Stimulated activated effector memory CD8-positive, alpha-beta T cell treated with anti-CD3 and anti-CD28 coated beads, Interleukin-12 subunit alpha, Interleukin-12 subunit beta, amount 100 ng/mL, for 72 hours (primary cell): ENCODE data around the gene SIRT2.
A peak's percentile ranks its signal among the peaks of the same experiment; 100 is the strongest.

Experiments used
- ATAC-seq: fragments of 150-1000 bp; cut with Tn5 transposase; 2 replicates; pipeline ENCODE4 v1.10.0; 2021
- DNase-seq, 2 donors: peaks; one replicate each; pipeline ENCODE4 v3.0.0; 2021 to 2022; ENCODE audit warnings: low spot score in 2 of 2
- H3K27ac Mint-ChIP-seq: one replicate; pipeline ENCODE4 v1.8.0; 2022; ENCODE audit warnings: mild to moderate bottlenecking, mixed read lengths
- H3K36me3 Mint-ChIP-seq: one replicate; pipeline ENCODE4 v1.8.0; 2022; ENCODE audit warnings: mild to moderate bottlenecking, mixed read lengths
- H3K4me1 Mint-ChIP-seq: one replicate; pipeline ENCODE4 v1.8.0; 2022; ENCODE audit warnings: mixed read lengths
- H3K4me3 Mint-ChIP-seq: one replicate; pipeline ENCODE4 v1.8.0; 2022; ENCODE audit warnings: mild to moderate bottlenecking, mixed read lengths
- H3K9me3 Mint-ChIP-seq: one replicate; pipeline ENCODE4 v1.8.0; 2022; ENCODE audit warnings: mixed read lengths

Gene SIRT2

DNA sequence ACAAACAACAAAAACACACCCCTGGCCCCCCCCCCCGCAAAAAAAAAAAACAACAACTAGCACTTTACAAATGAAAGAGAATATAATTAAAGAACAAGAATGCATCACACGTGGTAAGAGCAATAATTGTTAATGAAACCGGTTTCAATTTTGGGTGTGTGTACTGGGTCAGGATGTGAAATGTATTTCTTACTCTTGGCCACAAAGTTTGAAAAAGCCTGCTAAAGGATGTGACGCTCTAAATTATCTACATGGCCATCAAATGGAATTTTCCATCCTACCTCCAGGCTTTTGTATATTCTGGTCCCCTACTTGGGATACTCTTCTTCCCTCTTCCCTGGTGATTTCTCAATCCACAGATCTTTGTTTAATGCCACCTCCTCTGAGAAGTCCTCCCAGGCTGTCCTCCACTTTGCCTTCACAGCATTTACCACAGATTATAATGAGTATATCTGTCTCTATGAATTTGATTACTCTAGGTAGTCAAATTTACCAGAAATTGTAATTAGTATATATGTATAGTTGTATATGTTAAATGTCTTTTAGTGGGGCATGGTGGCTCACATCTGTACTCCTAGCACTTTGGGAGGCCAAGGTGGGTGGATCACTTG, 29.1 kb upstream of the SIRT2 start:
- H3K4me1 Mint-ChIP-seq, result peaks cover 59% of the 10 kb centered on the region
- H3K27ac Mint-ChIP-seq, result peak overlapping the region; percentile 92
- ATAC-seq (no peak), DNase-seq (no peak)
- H3K36me3 Mint-ChIP-seq, result peaks cover 69% of the 10 kb centered on the region
- peak overlapping the region; percentile 97 for H3K4me3 Mint-ChIP-seq
- H3K9me3 Mint-ChIP-seq, result no peaks in the 10 kb centered on the region

DNA sequence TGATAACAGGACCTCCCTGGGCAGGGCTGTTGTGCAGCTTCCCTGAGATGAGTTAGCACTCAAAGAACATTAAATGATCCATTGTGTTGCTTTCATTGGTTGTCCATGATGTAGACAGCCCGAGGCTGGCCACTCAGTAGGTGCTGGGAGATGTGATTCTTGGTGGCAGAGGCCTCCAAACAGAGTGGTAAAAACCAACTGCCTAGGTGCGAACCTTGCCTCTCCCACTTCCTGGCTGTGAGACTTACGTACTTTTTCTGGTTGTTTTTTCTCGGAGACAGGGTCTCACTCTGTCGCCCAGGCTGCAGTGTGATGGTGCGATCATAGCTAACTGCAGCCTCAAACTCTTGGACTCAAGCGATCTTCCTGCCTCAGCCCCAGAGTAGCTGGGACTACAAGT, 25.0 kb upstream of the SIRT2 start:
- DNase-seq, result no peak
- peaks cover 41% of the 10 kb centered on the region for H3K4me1 Mint-ChIP-seq
- H3K36me3 Mint-ChIP-seq, result peaks cover 45% of the 10 kb centered on the region
- peak overlapping the region; percentile 80 for H3K27ac Mint-ChIP-seq
- peak overlapping the region; percentile 13 for H3K4me3 Mint-ChIP-seq
- ATAC-seq, result peak; percentile 80
- H3K9me3 Mint-ChIP-seq, result no peaks in the 10 kb centered on the region

DNA sequence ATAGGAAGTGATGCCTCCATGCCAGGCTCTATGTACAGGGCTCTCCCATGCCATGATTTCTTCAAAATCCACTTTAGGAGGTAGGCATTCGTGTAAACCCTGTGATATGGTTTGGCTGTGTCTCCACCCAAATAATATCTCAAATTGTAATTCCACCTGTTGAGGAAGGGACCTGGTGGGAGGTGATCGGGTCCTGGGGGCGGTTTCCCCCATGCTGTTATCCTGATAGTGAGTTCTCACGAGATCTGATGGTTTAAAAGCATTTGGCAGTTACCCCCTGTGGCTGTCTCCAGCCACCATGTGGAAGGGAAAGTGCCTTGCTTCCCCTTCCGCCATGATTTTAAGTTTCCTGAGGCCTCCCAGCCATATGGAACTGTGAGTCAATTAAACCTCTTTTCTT, 23.1 kb upstream of the SIRT2 start:
- no peak for DNase-seq
- no peaks in the 10 kb centered on the region for H3K9me3 Mint-ChIP-seq
- peaks cover 22% of the 10 kb centered on the region for H3K4me1 Mint-ChIP-seq
- no peak overlapping the region for H3K27ac Mint-ChIP-seq
- no peak overlapping the region for H3K4me3 Mint-ChIP-seq
- peaks cover 40% of the 10 kb centered on the region for H3K36me3 Mint-ChIP-seq
- no peak for ATAC-seq

DNA sequence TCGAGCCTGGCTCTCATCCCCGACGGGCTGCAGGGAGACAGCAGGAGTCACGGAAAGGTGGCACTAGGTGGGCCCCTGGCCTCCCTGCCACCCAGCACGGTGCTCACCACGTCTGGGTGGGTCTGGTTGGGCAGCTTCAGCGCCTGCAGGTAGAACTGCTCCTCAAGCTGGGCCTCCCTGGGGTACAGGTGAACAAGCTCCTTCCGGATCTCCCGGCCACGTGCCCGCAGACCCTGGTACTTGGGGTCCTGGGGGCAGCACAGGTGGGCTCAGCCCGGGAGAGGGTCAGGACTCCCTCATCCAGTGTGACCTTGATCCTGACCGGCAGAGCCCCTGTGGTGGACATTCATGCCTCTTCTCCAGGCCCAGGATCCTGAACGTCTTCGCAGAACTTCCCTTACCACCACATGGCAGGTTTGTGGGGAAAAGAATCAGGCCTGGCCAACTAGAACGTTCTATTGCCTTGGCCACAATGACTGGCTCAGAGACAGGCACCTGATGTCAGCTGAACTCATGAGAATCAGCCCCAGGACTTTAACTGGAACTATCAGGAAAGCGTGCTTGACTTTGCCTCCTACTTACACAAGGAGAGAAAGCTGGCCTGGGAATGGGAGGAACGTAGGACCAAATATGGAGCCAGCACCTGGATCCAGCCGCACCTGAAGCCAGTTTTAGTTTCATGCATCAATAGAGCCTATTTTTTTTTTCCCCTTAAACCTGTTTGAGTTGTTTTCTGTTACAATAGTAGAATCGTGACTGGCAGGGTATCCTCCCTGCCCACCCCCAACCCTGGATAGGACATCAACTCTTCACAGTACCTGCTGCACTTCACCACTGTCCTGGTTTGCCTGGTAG, 22.2 kb upstream of the SIRT2 start:
- Mint-ChIP-seq H3K36me3 (peaks cover 40% of the 10 kb centered on the region), H3K4me1 (peaks cover 21% of the 10 kb centered on the region), H3K27ac (peak overlapping the region; percentile 55), H3K9me3 (no peaks in the 10 kb centered on the region), H3K4me3 (no peak overlapping the region)
- DNase-seq (no peak), ATAC-seq (no peak)

DNA sequence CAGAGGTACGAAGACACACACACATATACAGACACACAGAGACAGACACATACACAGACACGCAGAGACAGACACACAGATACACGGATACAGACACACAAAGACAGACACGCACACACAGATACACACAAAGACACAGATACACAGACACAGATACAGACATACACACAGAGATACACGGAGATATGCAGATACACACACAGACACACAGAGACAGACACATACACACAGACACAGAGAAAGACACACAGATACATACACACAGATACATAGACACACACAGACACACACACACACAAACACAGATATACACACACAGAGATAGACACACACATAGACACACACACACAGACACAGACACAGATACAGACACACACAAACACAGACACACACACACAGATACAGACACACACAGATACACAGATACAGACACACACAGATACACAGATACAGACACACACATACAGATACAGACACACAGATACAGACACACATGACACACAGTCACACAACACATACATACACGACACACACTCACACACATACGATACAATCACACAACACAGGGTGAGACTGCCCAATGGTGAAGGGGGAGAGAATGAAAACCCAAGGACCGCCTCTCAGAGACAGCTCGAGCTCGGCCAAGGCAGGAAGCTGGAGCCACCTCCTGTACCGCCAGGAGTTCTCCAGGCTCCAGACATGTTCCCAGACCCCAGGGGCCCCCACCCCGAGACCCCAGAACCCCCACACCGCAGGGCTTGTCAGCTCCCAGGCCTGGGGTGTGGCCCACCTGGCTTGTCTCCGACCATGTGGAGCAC, 21.4 kb upstream of the SIRT2 start:
- H3K4me1 Mint-ChIP-seq, result peaks cover 14% of the 10 kb centered on the region
- ATAC-seq, result no peak
- no peak overlapping the region for H3K27ac Mint-ChIP-seq
- no peak overlapping the region for H3K4me3 Mint-ChIP-seq
- no peak for DNase-seq
- H3K36me3 Mint-ChIP-seq, result peaks cover 32% of the 10 kb centered on the region
- H3K9me3 Mint-ChIP-seq, result no peaks in the 10 kb centered on the region

DNA sequence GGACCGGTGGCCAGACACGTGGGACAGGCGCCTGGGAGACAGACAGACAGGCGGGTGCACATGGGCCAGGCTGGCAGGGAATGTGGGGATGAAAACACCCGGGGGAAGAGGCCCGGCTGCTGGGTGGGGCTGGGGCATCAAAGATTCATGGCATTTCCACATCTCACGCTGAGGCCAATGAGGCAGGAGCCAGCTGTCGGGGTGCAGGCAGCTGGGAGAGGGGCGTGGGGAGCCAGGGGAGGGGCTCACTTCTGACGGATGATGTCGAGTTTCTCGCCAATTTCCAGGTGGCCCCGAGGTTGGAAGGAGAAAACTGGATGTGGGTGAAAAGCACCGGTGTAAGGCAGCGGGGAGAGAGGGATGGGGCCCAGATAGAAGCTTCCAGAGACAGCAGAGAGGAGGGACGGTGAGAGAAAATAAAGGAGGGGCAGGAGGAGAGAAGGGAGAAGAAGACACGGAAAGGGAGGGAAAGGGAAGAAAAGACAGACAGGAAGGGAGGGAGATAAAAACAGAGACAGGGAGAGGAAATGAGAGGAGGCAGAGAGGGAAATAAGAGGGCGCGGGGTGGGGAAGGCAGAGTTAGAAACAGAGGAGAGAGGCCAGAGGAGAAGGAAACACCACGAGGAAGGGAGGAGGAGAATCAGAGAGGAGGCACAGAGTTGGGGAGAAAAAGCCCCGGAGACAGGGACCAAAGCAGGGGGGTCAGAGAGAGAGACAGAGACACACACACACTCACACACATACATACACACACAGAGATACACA, 20.6 kb upstream of the SIRT2 start:
- no peak for DNase-seq
- ATAC-seq, result no peak
- no peak overlapping the region for H3K27ac Mint-ChIP-seq
- peaks cover 9% of the 10 kb centered on the region for H3K4me1 Mint-ChIP-seq
- H3K4me3 Mint-ChIP-seq, result no peak overlapping the region
- no peaks in the 10 kb centered on the region for H3K9me3 Mint-ChIP-seq
- H3K36me3 Mint-ChIP-seq, result peaks cover 26% of the 10 kb centered on the region

DNA sequence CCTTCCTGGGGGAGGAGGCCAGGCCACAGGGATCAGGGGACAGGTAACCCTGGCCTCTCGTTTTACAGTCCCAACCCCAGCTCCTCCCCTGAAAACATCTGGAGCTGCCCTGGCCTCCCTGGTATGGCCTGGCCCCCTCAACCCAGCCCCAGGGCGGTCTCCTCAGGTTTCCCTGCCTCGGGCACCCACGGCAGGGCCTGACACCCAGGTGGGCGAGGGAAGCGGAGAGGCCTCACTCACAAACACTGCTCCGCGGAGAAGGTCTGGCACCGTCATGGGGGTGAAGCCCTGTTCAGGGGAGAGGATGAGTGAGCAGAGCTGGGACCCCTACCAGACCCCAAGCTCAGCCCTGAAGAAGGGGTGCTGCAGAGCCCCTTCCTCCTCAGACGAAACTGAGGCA, 19.1 kb upstream of the SIRT2 start:
- Mint-ChIP-seq H3K4me1 (no peaks in the 10 kb centered on the region), H3K9me3 (no peaks in the 10 kb centered on the region), H3K36me3 (peaks cover 11% of the 10 kb centered on the region), H3K27ac (no peak overlapping the region), H3K4me3 (no peak overlapping the region)
- DNase-seq (no peak), ATAC-seq (no peak)

DNA sequence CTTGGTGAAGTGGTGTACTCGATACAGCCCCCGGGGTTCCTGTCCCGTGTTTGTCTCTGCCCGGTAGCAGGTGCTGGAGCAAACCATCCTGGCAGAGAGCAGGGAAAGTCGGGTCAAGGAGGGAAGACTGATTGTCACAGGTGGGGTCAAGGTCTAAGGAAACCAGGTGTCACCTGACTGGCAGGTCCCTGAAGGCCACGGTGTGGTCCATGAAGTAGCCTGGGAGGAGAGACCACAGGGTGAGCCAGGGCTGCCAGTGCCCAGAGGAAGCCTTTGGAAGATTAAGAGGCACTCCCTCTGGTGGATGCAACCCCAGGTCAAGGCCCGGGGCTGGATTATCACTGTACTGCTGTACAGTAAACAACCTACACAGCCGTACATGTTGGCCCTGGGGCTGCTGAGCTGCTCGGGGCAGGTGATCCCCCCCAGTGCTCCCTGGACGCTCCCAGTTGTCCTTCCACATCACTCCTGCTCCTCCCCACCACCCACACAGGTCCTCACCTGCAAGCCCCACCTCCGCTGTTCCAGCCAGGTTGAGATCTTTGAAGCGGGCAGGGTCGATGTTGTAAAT, 18.6 kb upstream of the SIRT2 start:
- H3K4me3 Mint-ChIP-seq, result no peak overlapping the region
- DNase-seq, result no peak
- H3K4me1 Mint-ChIP-seq, result peaks cover 3% of the 10 kb centered on the region
- H3K27ac Mint-ChIP-seq, result peak overlapping the region; percentile 38
- no peaks in the 10 kb centered on the region for H3K9me3 Mint-ChIP-seq
- peaks cover 9% of the 10 kb centered on the region for H3K36me3 Mint-ChIP-seq
- no peak for ATAC-seq

DNA sequence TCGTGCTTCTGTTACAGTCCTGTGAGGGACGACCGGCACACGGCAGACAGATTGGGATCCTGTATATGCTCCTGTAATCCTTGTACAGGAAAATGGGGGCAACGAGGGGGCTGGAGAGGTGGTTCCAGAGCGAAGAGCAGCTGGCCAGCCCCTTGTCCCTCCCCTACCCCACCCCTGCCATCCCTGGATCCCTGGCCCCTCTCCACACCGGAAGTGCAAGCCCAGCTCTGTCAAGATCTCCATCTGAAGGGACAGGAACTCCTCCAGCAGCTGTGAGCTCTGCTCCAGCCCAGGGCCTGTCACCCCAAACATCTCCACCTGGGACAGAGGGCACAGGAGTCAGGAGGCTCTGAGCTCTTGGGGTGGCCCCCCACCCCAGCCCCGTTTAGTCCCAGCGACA, 18.1 kb upstream of the SIRT2 start:
- Mint-ChIP-seq H3K4me1 (peaks cover 8% of the 10 kb centered on the region), H3K4me3 (no peak overlapping the region), H3K9me3 (no peaks in the 10 kb centered on the region), H3K36me3 (peaks cover 9% of the 10 kb centered on the region), H3K27ac (peak overlapping the region; percentile 38)
- ATAC-seq (no peak), DNase-seq (no peak)

DNA sequence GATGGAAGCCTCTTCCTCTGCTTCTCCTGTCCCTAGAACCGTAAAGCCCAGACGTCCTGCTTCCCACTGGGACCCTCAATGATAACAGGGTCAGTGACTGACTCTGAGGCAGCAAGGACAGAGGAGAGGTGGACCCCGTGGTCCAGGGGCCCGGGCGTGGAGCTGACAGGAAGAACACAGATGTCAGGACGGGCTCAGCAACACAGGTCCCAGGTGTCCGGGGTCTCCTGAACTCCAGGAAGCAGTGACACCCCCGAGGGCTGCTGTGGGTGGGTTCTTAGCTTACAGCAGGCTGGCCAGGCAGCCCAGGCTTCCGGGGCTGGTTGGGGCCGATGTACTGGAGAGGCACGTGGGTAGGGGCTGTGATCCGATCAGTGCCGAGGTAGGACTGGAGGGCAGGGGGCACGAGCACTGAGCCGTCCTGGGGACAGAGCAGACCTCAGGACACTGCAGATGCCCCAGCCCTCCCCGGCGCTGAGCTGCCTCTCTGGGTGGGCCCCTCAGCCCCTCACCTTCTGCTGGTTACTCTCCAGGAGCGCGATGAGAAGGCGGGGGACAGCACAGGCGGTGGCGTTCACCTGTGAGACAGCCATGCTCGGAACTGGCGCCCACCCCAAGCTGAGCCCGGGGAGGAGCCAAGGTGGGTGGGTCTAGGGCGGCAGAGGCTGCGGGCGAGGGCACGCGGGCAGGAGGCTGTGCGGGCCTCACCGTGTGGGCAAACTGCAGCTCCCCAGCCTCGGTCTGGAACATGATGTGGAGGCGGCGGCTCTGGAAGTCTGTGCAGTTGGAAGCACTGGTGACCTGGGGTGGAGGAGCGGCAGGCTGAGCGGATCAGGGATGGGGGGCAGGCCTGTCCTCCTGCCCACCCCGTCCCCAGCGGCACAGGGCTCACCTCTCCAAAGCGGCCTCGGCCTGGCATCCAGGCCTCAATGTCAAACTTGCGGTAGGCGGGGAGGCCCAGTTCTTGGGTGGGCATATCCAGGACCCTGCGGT, 16.2 kb upstream of the SIRT2 start:
- Mint-ChIP-seq H3K9me3 (no peaks in the 10 kb centered on the region), H3K4me3 (no peak overlapping the region), H3K36me3 (peaks cover 4% of the 10 kb centered on the region), H3K27ac (peak overlapping the region; percentile 69), H3K4me1 (peaks cover 13% of the 10 kb centered on the region)
- DNase-seq (no peak), ATAC-seq (no peak)

DNA sequence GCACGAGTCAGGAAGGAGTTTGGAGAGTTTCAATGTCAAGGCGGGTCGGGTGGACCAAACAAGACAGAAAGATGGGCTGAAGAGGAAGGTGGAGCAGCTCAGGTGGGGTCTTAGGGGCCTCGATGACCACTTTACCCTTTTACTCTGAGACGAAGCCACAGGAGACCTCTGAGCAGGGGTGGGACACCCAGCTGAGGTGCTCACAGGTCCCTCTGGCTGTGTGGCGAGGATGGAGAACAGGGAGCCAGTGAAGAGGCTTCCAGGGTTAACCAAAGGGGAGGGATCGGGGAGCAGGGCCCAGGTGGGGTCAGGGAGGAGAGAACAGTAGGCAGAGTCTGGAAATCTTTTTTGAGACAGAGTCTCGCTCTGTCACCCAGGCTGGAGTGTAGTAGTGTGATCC, 14.5 kb upstream of the SIRT2 start:
- H3K9me3 Mint-ChIP-seq, result no peaks in the 10 kb centered on the region
- H3K27ac Mint-ChIP-seq, result peak overlapping the region; percentile 69

DNA sequence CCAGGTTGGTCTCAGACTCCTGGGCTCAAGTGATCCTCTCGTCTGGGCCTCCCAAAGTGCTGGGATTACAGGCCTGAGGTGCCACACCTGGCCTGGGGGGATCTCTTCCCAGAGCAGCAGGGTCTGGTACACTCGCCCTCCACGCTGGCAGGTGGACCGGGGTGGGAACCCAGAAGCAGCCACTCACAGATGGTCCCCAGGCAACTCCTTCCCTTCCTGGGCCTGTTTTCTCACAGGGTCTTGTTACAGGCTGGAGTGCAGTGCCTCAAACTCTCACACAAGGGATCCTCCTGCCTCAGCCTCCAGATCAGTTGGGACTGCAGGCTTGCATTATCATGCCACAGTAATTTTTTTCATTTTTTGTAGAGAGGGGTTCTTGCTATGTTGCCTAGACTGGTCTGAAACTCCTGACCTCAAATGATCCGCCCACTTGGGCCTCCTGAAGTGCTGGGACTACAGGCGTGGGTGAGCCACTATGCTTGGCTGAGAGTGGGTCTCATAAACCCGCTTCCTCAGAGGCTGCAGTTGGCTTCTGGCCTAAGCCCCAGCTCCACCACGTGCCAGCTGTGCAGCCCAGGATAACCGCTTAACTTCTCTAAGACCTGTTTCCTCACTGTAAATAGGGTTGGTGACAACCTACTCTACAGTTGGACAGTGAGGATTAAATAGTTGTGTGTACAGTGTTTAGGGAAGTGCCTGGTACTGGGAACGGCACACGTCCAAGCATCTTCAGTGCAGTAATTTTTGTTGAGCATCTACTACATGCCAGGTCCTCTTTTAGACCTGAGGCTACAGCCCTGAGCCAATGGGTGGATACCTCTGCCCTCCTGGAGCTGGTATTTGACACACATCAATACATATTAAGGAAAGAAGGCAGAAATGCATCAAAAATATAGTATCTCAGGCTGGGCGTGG, 13.4 kb upstream of the SIRT2 start:
- DNase-seq, result no peak
- peak overlapping the region; percentile 67 for H3K27ac Mint-ChIP-seq
- peaks cover 16% of the 10 kb centered on the region for H3K4me1 Mint-ChIP-seq
- peaks cover 20% of the 10 kb centered on the region for H3K36me3 Mint-ChIP-seq
- no peak overlapping the region for H3K4me3 Mint-ChIP-seq
- no peaks in the 10 kb centered on the region for H3K9me3 Mint-ChIP-seq
- peak; percentile 48 for ATAC-seq

More for the DNA sequence above, 14.5 kb upstream of the SIRT2 start:
- H3K4me1 Mint-ChIP-seq, result peaks cover 15% of the 10 kb centered on the region
- no peak overlapping the region for H3K4me3 Mint-ChIP-seq
- peaks cover 9% of the 10 kb centered on the region for H3K36me3 Mint-ChIP-seq
- ATAC-seq (no peak), DNase-seq (no peak)

DNA sequence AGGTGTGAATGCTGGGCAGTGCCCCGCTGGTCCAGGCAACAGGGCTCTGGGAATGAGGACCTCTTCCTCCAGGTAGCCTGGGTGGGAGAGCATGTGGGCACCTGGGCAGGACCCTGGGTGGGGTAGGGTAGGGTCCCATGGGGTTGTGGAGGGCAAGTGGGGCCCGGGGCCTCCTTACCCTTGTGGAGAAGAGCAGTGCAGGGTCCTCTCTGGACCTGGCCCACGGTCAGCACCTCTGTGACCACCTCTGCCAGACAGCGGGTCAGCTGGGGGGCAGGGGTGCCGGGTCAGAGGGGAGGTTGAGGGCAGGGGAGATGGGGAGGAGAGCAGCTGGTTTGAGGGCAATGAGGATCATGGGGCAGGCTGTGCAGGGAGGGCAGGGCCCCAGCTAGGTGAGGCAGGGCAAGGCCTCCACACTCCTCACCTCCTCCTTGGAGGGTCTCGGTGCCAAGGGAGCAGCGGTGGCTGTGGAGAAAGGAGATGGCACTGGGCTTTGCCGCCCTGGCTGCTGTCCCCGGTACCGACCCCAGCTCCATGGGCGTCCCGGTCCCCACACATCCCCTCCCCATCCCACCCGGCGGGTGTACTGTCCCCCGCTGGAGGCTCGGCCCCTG, 12.1 kb upstream of the SIRT2 start:
- Mint-ChIP-seq H3K27ac (no peak overlapping the region), H3K9me3 (no peaks in the 10 kb centered on the region), H3K36me3 (peaks cover 34% of the 10 kb centered on the region), H3K4me1 (peaks cover 23% of the 10 kb centered on the region), H3K4me3 (no peak overlapping the region)
- no peak for DNase-seq
- ATAC-seq, result no peak
